ENCODE results near the gene TBC1D22A.

DNA sequence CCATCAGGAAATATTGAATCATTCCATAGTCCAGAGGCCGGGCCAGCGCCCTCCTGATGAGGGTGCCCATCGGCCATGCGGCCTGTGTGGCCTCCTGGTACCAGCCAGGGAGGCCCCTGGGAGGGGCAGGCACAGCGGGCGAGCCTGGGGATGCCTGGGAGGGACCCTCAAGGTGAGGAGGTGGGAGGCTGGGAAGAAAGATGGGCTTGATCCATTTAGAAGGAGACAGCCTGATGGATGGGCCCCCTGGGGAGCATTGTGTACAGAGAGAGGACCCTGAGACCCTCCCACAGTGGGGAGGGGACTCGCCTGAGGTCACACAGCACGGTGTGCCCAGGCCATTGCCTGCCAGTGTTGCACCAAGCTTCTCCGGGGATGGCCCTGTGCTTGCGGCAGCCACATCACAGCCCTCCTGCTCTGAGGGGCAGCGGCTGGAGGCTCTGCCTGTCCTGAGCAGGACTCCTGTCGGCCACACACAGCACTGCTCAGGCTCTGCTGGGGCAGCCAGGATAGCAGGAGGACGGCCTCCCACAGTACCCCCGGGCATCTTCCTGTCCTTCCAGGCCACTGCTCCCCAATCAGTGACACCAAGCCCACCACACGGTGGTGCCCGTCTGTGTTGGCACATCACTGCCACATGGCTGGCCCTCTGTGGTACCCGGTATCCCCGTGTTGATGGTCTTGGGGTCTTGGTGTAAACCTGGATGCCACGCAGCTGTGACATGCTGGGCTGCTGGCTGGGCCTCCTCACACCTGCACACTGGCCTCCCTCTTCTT, 290.0 kb downstream of the TBC1D22A start:
- TF ChIP-seq EP300 (IDR thresholded peaks at IDR 0.05) (no peak), POLR2A (IDR thresholded peaks at IDR 0.05) (no peak)
- TF ChIP-seq, protein P1, sequence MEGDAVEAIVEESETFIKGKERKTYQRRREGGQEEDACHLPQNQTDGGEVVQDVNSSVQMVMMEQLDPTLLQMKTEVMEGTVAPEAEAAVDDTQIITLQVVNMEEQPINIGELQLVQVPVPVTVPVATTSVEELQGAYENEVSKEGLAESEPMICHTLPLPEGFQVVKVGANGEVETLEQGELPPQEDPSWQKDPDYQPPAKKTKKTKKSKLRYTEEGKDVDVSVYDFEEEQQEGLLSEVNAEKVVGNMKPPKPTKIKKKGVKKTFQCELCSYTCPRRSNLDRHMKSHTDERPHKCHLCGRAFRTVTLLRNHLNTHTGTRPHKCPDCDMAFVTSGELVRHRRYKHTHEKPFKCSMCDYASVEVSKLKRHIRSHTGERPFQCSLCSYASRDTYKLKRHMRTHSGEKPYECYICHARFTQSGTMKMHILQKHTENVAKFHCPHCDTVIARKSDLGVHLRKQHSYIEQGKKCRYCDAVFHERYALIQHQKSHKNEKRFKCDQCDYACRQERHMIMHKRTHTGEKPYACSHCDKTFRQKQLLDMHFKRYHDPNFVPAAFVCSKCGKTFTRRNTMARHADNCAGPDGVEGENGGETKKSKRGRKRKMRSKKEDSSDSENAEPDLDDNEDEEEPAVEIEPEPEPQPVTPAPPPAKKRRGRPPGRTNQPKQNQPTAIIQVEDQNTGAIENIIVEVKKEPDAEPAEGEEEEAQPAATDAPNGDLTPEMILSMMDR (IDR thresholded peaks at IDR 0.05), result no peak

Measured in ovary (tissue), 3 donors.